H1 (cell line): ENCODE results near the gene RSU1. TPM values are rescaled to one million over a fixed set of nuclear protein-coding genes. Genes with fewer than 3 reads are reported as not detected.

Experiments used
- CTCF ChIA-PET: fragments of 300-600 bp; sonication (Branson Sonifier 250); formaldehyde crosslinking; loops from one replicate; lab custom pipeline; 2021; ENCODE audit not compliant: partially characterized antibody; lab: Charles Lee
- POLR2A ChIA-PET: fragments of 300-600 bp; sonication (Branson Sonifier 250); formaldehyde crosslinking; loops from one replicate; lab custom pipeline; 2021; ENCODE audit warnings: inconsistent platforms; ENCODE audit not compliant: partially characterized antibody; lab: Charles Lee
- DNase-seq, 2 experiments: peaks; one replicate each; pipeline versions ENCODE4 v3.0.0 to v3.0.0-alpha.2; 2010 to 2022; ENCODE audit warnings: low spot score in 2 of 2, low read depth in 1 of 2, mixed read lengths in 1 of 2
- FAIRE-seq: peaks from 2 replicates; lab custom pipeline; 2011; peaks lifted over from hg19 to GRCh38; lab: Jason Lieb, UNC
- H2AFZ ChIP-seq: 2 replicates; pipeline ENCODE4 v1.8.1; 2012; ENCODE audit warnings: low read length, inconsistent platforms
- H2AK5ac ChIP-seq: 2 replicates; pipeline ENCODE4 v1.6.1; 2013; ENCODE audit warnings: low read depth, low read length
- H2BK120ac ChIP-seq: replicated peaks from 2 replicates; pipeline ENCODE3; 2013; ENCODE audit warnings: low read depth, low read length, inconsistent platforms
- H2BK12ac ChIP-seq: 2 replicates; pipeline ENCODE4 v1.6.1; 2013; ENCODE audit warnings: low read depth, low read length
- H2BK15ac ChIP-seq: 2 replicates; pipeline ENCODE4 v1.6.1; 2013; ENCODE audit warnings: low read length
- H2BK20ac ChIP-seq: 2 replicates; pipeline ENCODE4 v1.6.1; 2013; ENCODE audit warnings: low read length
- H2BK5ac ChIP-seq: 2 replicates; pipeline ENCODE4 v1.6.1; 2013; ENCODE audit warnings: low read depth, low read length
- H3K14ac ChIP-seq: 2 replicates; pipeline ENCODE4 v1.6.1; 2013; ENCODE audit warnings: inconsistent platforms; ENCODE audit not compliant: insufficient read length
- H3K18ac ChIP-seq: 2 replicates; pipeline ENCODE4 v1.6.1; 2013; ENCODE audit warnings: low read length; ENCODE audit errors: extremely low read depth
- H3K23ac ChIP-seq: 2 replicates; pipeline ENCODE4 v1.6.1; 2013; ENCODE audit warnings: inconsistent platforms; ENCODE audit not compliant: insufficient read length
- H3K23me2 ChIP-seq: 2 replicates; pipeline ENCODE4 v1.6.1; 2013; ENCODE audit warnings: low read depth, low read length
- H3K27ac ChIP-seq: 2 replicates; pipeline ENCODE4 v1.6.1; 2011; ENCODE audit warnings: low read depth, low read length, inconsistent platforms
- H3K27me3 ChIP-seq, 4 experiments: replicated peaks in 1 of 4; 1 replicate in 1 of 4; 2 replicates in 3 of 4; pipeline versions ENCODE4 v1.6.1 to v1.8.1; 2011 to 2013; ENCODE audit warnings: low read length in 3 of 4, mild to moderate bottlenecking in 3 of 4, inconsistent platforms in 2 of 4, mixed read lengths in 2 of 4, moderate library complexity in 1 of 4; ENCODE audit not compliant: control insufficient read depth in 3 of 4, insufficient read depth in 3 of 4; ENCODE audit errors: extremely low read depth in 1 of 4
- H3K36me3 ChIP-seq, 4 experiments: 2 replicates each; pipeline versions ENCODE4 v1.6.1 to v1.8.1; 2011 to 2013; ENCODE audit warnings: mild to moderate bottlenecking in 4 of 4, low read length in 3 of 4, moderate library complexity in 2 of 4, control low read depth in 1 of 4, inconsistent platforms in 1 of 4; ENCODE audit not compliant: insufficient read depth in 4 of 4, control insufficient read depth in 2 of 4
- H3K4ac ChIP-seq: replicated peaks from 2 replicates; pipeline ENCODE3; 2013; ENCODE audit warnings: low read length, low read depth, mixed read lengths, inconsistent platforms; ENCODE audit not compliant: insufficient read length
- H3K4me1 ChIP-seq, 4 experiments: replicated peaks in 1 of 4; 1 replicate in 1 of 4; 2 replicates in 3 of 4; pipeline versions ENCODE4 v1.6.1 to v1.8.1; 2011 to 2013; ENCODE audit warnings: low read length in 3 of 4, inconsistent platforms in 2 of 4, mixed read lengths in 1 of 4; ENCODE audit not compliant: insufficient read depth in 4 of 4, control insufficient read depth in 3 of 4
- H3K4me2 ChIP-seq, 2 experiments: 2 replicates each; pipeline versions ENCODE4 v1.6.1 to v1.8.1; 2011 to 2013; ENCODE audit warnings: low read depth in 2 of 2, low read length in 2 of 2, control low read depth in 1 of 2, inconsistent platforms in 1 of 2, mild to moderate bottlenecking in 1 of 2; ENCODE audit not compliant: insufficient read depth in 1 of 2
- H3K4me3 ChIP-seq, 4 experiments: fragments of 200-600, 300-600 bp in 1 of 4; sonication (generic), shearing (Covaris generic), sonication (Bioruptor Twin) in 1 of 4; 2 replicates each; pipeline versions ENCODE4 v1.5.1 to v1.8.1; 2011 to 2016; ENCODE audit warnings: low read length in 4 of 4, low read depth in 3 of 4, control low read depth in 2 of 4, inconsistent platforms in 2 of 4, mild to moderate bottlenecking in 2 of 4, mixed read lengths in 1 of 4, moderate library complexity in 1 of 4; ENCODE audit not compliant: insufficient read depth in 2 of 4; ENCODE audit errors: extremely low read depth in 1 of 4
- H3K56ac ChIP-seq: replicated peaks from 2 replicates; pipeline ENCODE3; 2013; ENCODE audit warnings: low read depth, mild to moderate bottlenecking, mixed read lengths, low read length, inconsistent platforms; ENCODE audit not compliant: insufficient read length
- H3K79me1 ChIP-seq: 2 replicates; pipeline ENCODE4 v1.6.1; 2013; ENCODE audit warnings: low read depth, low read length, control low read depth
- H3K79me2 ChIP-seq, 2 experiments: 2 replicates each; pipeline versions ENCODE4 v1.6.1 to v1.8.1; 2012 to 2013; ENCODE audit warnings: low read length in 2 of 2, mild to moderate bottlenecking in 2 of 2, inconsistent platforms in 1 of 2; ENCODE audit not compliant: insufficient read depth in 2 of 2, control insufficient read depth in 1 of 2
- H3K9ac ChIP-seq, 4 experiments: replicated peaks in 1 of 4; 1 replicate in 1 of 4; 2 replicates in 3 of 4; pipeline versions ENCODE4 v1.6.1 to v1.8.1; 2011 to 2013; ENCODE audit warnings: low read depth in 3 of 4, low read length in 3 of 4, control low read depth in 2 of 4, mild to moderate bottlenecking in 2 of 4, moderate library complexity in 2 of 4, inconsistent platforms in 1 of 4; ENCODE audit errors: extremely low read depth in 1 of 4
- H3K9me3 ChIP-seq, 2 experiments: 2 replicates each; pipeline versions ENCODE4 v1.6.1 to v1.8.1; 2012 to 2013; ENCODE audit warnings: mild to moderate bottlenecking in 2 of 2, moderate library complexity in 2 of 2, control low read depth in 1 of 2, inconsistent platforms in 1 of 2, low read depth in 1 of 2, low read length in 1 of 2, mixed read lengths in 1 of 2; ENCODE audit not compliant: insufficient read depth in 2 of 2
- H4K20me1 ChIP-seq, 2 experiments: replicated peaks in 1 of 2; 2 replicates each; pipeline versions ENCODE3 to v1.8.1; 2011 to 2013; ENCODE audit warnings: inconsistent platforms in 2 of 2, low read length in 2 of 2, mild to moderate bottlenecking in 1 of 2; ENCODE audit not compliant: insufficient read depth in 2 of 2, control insufficient read depth in 1 of 2
- H4K5ac ChIP-seq: 2 replicates; pipeline ENCODE4 v1.6.1; 2013; ENCODE audit warnings: low read length, low read depth, mixed read lengths, inconsistent platforms; ENCODE audit not compliant: insufficient read length
- H4K8ac ChIP-seq: 2 replicates; pipeline ENCODE4 v1.8.0; 2013; ENCODE audit warnings: mild to moderate bottlenecking, moderate library complexity, low read length, inconsistent platforms; ENCODE audit not compliant: insufficient read depth; ENCODE audit errors: extremely low read depth
- H4K91ac ChIP-seq: replicated peaks from 2 replicates; pipeline ENCODE3; 2013; ENCODE audit warnings: low read length, mixed read lengths, inconsistent platforms; ENCODE audit not compliant: insufficient read length
- CBX8 ChIP-seq: fragments of 300-800, 300-1000 bp; sonication (generic); IDR thresholded peaks from 2 replicates; pipeline ENCODE4 v1.7.1; 2016; ENCODE audit warnings: low read depth, low read length, borderline replicate concordance
- E2F6 ChIP-seq: IDR thresholded peaks from 2 replicates; pipeline ENCODE4 v1.6.1; 2012; ENCODE audit warnings: inconsistent platforms
- EGR1 ChIP-seq: IDR thresholded peaks from 2 replicates; pipeline ENCODE4 v1.6.1; 2011; ENCODE audit warnings: low read depth, low read length, borderline replicate concordance
- SIRT6 ChIP-seq: IDR thresholded peaks from one replicate; pipeline ENCODE4 v1.7.1; 2012; ENCODE audit warnings: low read length, inconsistent platforms
- WGBS, 2 experiments: shearing (Covaris generic) in 1 of 2; methylation state at CpG; one replicate each; pipeline versions ENCODE4 v1.1.6 to v1.1.7; 2013 to 2015; ENCODE audit warnings: low lambda C conversion rate in 2 of 2, mixed read lengths in 2 of 2, inconsistent platforms in 1 of 2, low coverage in 1 of 2, missing lambda C conversion rate in 1 of 2; ENCODE audit not compliant: insufficient replicate concordance in 2 of 2, insufficient coverage in 1 of 2, insufficient read length in 1 of 2; ENCODE audit errors: extremely low coverage in 1 of 2, missing lambda C conversion rate in 1 of 2; 5-methylcytosine and 5-hydroxymethylcytosine counted together
- polyA plus RNA-seq, 7 experiments: library from polyadenylated mRNA; depleted of rRNA in 3 of 7; stranded (reverse) in 5 of 7; unstranded in 2 of 7; fragments of >200 nt in 5 of 7; fragments of 200-250 nt in 2 of 7; gene quantifications; 1 replicate in 5 of 7; 2 replicates in 1 of 7; 4 replicates in 1 of 7; pipeline versions ENCODE4 v1.2.1 to v1.2.3, GENCODE V29; 2011 to 2013; ENCODE audit warnings: missing spikeins in 2 of 7, mixed read lengths in 2 of 7
- total RNA-seq: library from RNA; stranded (reverse); fragmentation: NEBNext Ultra II Directional; extraction: Animal tissue kit (Norgen Biotek cat#: 25700); gene quantifications from 2 replicates; pipeline ENCODE4 v1.2.1, GENCODE V29; 2021

Gene RSU1
- total and polyA plus RNA-seq, 2 of the 8 experiments (the other 6 are each of a cell fraction or from before 2014, with no cell fraction given), result 50.0 to 68.2 TPM

DNA sequence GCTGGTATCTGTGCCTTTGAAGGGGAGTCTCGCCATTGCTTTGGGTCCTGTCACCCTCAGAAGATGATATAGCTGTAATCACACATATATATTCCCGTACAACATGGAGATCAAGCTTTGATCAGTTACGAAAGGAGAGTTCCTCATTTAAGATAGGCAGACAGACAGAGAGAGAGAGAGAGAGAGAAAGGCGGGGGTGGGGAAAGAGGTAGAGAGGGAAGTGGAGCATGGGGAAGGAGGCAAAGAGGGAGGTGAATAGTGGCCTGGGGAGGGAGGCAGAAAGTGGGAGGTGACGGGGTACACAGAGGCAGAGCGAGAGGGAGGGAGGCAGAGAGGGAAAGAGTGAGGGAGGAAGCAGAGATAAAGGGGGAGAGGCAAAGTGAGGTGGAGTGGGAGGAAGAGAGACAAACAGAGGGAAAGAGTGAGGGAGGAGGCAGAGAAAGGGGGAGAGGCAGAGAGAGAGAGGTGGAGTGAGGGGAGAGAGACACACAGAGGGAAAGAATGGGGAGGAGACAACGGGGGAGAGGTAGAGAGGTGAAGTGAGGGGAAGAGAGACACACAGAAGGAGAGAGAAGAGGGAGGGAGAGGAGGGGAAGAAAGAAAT lies 250.9 kb downstream of the RSU1 start:
- no peak for FAIRE-seq
- ChIA-PET CTCF (interaction anchor here (0.6 kb wide), 2 partner anchors 211 to 321 kb away, joined by 3 read pairs; no protein-coding TSS in a partner anchor), POLR2A (interaction anchor here (0.6 kb wide), 1 partner anchor 10 kb away, joined by 4 read pairs; no protein-coding TSS in a partner anchor)
- no peak overlapping the region for H3K27ac ChIP-seq
- TF ChIP-seq CBX8, result no peak
- no peak for TF ChIP-seq SIRT6
- TF ChIP-seq E2F6, result no peak
- peak; percentile 67 for TF ChIP-seq EGR1
- DNase-seq, result no peak
- H2BK15ac ChIP-seq, result no peak overlapping the region
- no peaks in the 10 kb centered on the region for H3K79me2 ChIP-seq
- peaks cover 2% of the 10 kb centered on the region; the same call in 1 of the 2 replicates for H3K23me2 ChIP-seq
- H2AK5ac ChIP-seq, result no peak overlapping the region
- H4K5ac ChIP-seq, result no peak overlapping the region
- H2BK20ac ChIP-seq, result no peak overlapping the region
- H3K79me1 ChIP-seq, result no peaks in the 10 kb centered on the region
- no peak overlapping the region; the same call in 1 of the 2 replicates for H2BK5ac ChIP-seq
- peak overlapping the region; percentile 53 to 85 for H3K4me2 ChIP-seq
- H3K18ac ChIP-seq, result no peak overlapping the region
- H3K56ac ChIP-seq, result no peak overlapping the region
- no peaks in the 10 kb centered on the region for H3K27me3 ChIP-seq
- H2AFZ ChIP-seq, result peak overlapping the region; percentile 91
- no peak overlapping the region for H3K14ac ChIP-seq
- H3K9me3 ChIP-seq, result no peaks in the 10 kb centered on the region
- no peak overlapping the region for H2BK120ac ChIP-seq
- 0 out of 7 replicates have a peak, but pooled peaks cover 0 to 3% (median under 1%) of the 10 kb centered on the region in 4 experiments for H3K4me1 ChIP-seq
- H3K23ac ChIP-seq, result no peak overlapping the region
- H4K91ac ChIP-seq, result no peak overlapping the region
- H3K4ac ChIP-seq, result no peak overlapping the region
- peak overlapping the region in 2 of 4 experiments; percentile 24 to 43; a peak in 3 of 8 replicates for H3K4me3 ChIP-seq
- H3K36me3 ChIP-seq, result no peaks in the 10 kb centered on the region
- no peaks in the 10 kb centered on the region for H4K20me1 ChIP-seq
- WGBS, 2 experiments, result 78% methylated on average over 7 of the region's 7 CpGs; no CpG with 5 or more reads in 1 of the 2 experiments
- H3K9ac ChIP-seq, result no peak overlapping the region
- no peak overlapping the region for H4K8ac ChIP-seq
- H2BK12ac ChIP-seq, result peak overlapping the region; percentile 71; the same call in 1 of the 2 replicates
